Tibial nerve (tissue), 4 donors: ENCODE results near the gene SMAD2.
"Not testable (repeated sequence)": the region's sequence is repeated elsewhere in the genome, so short reads cannot be mapped to it uniquely, and the experiment has no call there.

Experiments used
- CTCF ChIP-seq, 5 experiments: fragments of 200-600 bp in 3 of 5; fragments of 450-650 bp in 2 of 5; sonication (generic) in 3 of 5; IDR thresholded peaks; one replicate each; pipeline ENCODE4 v1.5.1; 2016 to 2019; ENCODE audit warnings: antibody characterized with exemption in 5 of 5, mild to moderate bottlenecking in 3 of 5, moderate library complexity in 2 of 5
- EP300 ChIP-seq, 2 donors: sonication (generic); formaldehyde crosslinking; IDR thresholded peaks; one replicate each; pipeline ENCODE4 v1.6.1; 2017; ENCODE audit warnings: antibody characterized with exemption in 2 of 2, mild to moderate bottlenecking in 1 of 2

GRCh38 chr18:47828031-47828430 lies 102.4 kb downstream of the SMAD2 start:
- not testable (repeated sequence) for TF ChIP-seq CTCF, EP300 (IDR thresholded peaks at IDR 0.05)
